H1 (cell line): ENCODE results near the gene FGF1. TPM values are rescaled to one million over a fixed set of nuclear protein-coding genes. Genes with fewer than 3 reads are reported as not detected.

Experiments used
- CTCF ChIA-PET: fragments of 300-600 bp; sonication (Branson Sonifier 250); formaldehyde crosslinking; loops from one replicate; lab custom pipeline; 2021; ENCODE audit not compliant: partially characterized antibody; lab: Charles Lee
- POLR2A ChIA-PET: fragments of 300-600 bp; sonication (Branson Sonifier 250); formaldehyde crosslinking; loops from one replicate; lab custom pipeline; 2021; ENCODE audit warnings: inconsistent platforms; ENCODE audit not compliant: partially characterized antibody; lab: Charles Lee
- DNase-seq, 2 experiments: peaks; one replicate each; pipeline versions ENCODE4 v3.0.0 to v3.0.0-alpha.2; 2010 to 2022; ENCODE audit warnings: low spot score in 2 of 2, low read depth in 1 of 2, mixed read lengths in 1 of 2
- FAIRE-seq: peaks from 2 replicates; lab custom pipeline; 2011; peaks lifted over from hg19 to GRCh38; lab: Jason Lieb, UNC
- H2AFZ ChIP-seq: 2 replicates; pipeline ENCODE4 v1.8.1; 2012; ENCODE audit warnings: low read length, inconsistent platforms
- H2AK5ac ChIP-seq: 2 replicates; pipeline ENCODE4 v1.6.1; 2013; ENCODE audit warnings: low read depth, low read length
- H2BK120ac ChIP-seq: replicated peaks from 2 replicates; pipeline ENCODE3; 2013; ENCODE audit warnings: low read depth, low read length, inconsistent platforms
- H2BK12ac ChIP-seq: 2 replicates; pipeline ENCODE4 v1.6.1; 2013; ENCODE audit warnings: low read depth, low read length
- H2BK15ac ChIP-seq: 2 replicates; pipeline ENCODE4 v1.6.1; 2013; ENCODE audit warnings: low read length
- H2BK20ac ChIP-seq: 2 replicates; pipeline ENCODE4 v1.6.1; 2013; ENCODE audit warnings: low read length
- H2BK5ac ChIP-seq: 2 replicates; pipeline ENCODE4 v1.6.1; 2013; ENCODE audit warnings: low read depth, low read length
- H3K14ac ChIP-seq: 2 replicates; pipeline ENCODE4 v1.6.1; 2013; ENCODE audit warnings: inconsistent platforms; ENCODE audit not compliant: insufficient read length
- H3K18ac ChIP-seq: 2 replicates; pipeline ENCODE4 v1.6.1; 2013; ENCODE audit warnings: low read length; ENCODE audit errors: extremely low read depth
- H3K23ac ChIP-seq: 2 replicates; pipeline ENCODE4 v1.6.1; 2013; ENCODE audit warnings: inconsistent platforms; ENCODE audit not compliant: insufficient read length
- H3K23me2 ChIP-seq: 2 replicates; pipeline ENCODE4 v1.6.1; 2013; ENCODE audit warnings: low read depth, low read length
- H3K27ac ChIP-seq: 2 replicates; pipeline ENCODE4 v1.6.1; 2011; ENCODE audit warnings: low read depth, low read length, inconsistent platforms
- H3K27me3 ChIP-seq, 4 experiments: replicated peaks in 1 of 4; 1 replicate in 1 of 4; 2 replicates in 3 of 4; pipeline versions ENCODE4 v1.6.1 to v1.8.1; 2011 to 2013; ENCODE audit warnings: low read length in 3 of 4, mild to moderate bottlenecking in 3 of 4, inconsistent platforms in 2 of 4, mixed read lengths in 2 of 4, moderate library complexity in 1 of 4; ENCODE audit not compliant: control insufficient read depth in 3 of 4, insufficient read depth in 3 of 4; ENCODE audit errors: extremely low read depth in 1 of 4
- H3K36me3 ChIP-seq, 4 experiments: 2 replicates each; pipeline versions ENCODE4 v1.6.1 to v1.8.1; 2011 to 2013; ENCODE audit warnings: mild to moderate bottlenecking in 4 of 4, low read length in 3 of 4, moderate library complexity in 2 of 4, control low read depth in 1 of 4, inconsistent platforms in 1 of 4; ENCODE audit not compliant: insufficient read depth in 4 of 4, control insufficient read depth in 2 of 4
- H3K4ac ChIP-seq: replicated peaks from 2 replicates; pipeline ENCODE3; 2013; ENCODE audit warnings: low read length, low read depth, mixed read lengths, inconsistent platforms; ENCODE audit not compliant: insufficient read length
- H3K4me1 ChIP-seq, 4 experiments: replicated peaks in 1 of 4; 1 replicate in 1 of 4; 2 replicates in 3 of 4; pipeline versions ENCODE4 v1.6.1 to v1.8.1; 2011 to 2013; ENCODE audit warnings: low read length in 3 of 4, inconsistent platforms in 2 of 4, mixed read lengths in 1 of 4; ENCODE audit not compliant: insufficient read depth in 4 of 4, control insufficient read depth in 3 of 4
- H3K4me2 ChIP-seq, 2 experiments: 2 replicates each; pipeline versions ENCODE4 v1.6.1 to v1.8.1; 2011 to 2013; ENCODE audit warnings: low read depth in 2 of 2, low read length in 2 of 2, control low read depth in 1 of 2, inconsistent platforms in 1 of 2, mild to moderate bottlenecking in 1 of 2; ENCODE audit not compliant: insufficient read depth in 1 of 2
- H3K4me3 ChIP-seq, 4 experiments: fragments of 200-600, 300-600 bp in 1 of 4; sonication (generic), shearing (Covaris generic), sonication (Bioruptor Twin) in 1 of 4; 2 replicates each; pipeline versions ENCODE4 v1.5.1 to v1.8.1; 2011 to 2016; ENCODE audit warnings: low read length in 4 of 4, low read depth in 3 of 4, control low read depth in 2 of 4, inconsistent platforms in 2 of 4, mild to moderate bottlenecking in 2 of 4, mixed read lengths in 1 of 4, moderate library complexity in 1 of 4; ENCODE audit not compliant: insufficient read depth in 2 of 4; ENCODE audit errors: extremely low read depth in 1 of 4
- H3K56ac ChIP-seq: replicated peaks from 2 replicates; pipeline ENCODE3; 2013; ENCODE audit warnings: low read depth, mild to moderate bottlenecking, mixed read lengths, low read length, inconsistent platforms; ENCODE audit not compliant: insufficient read length
- H3K79me1 ChIP-seq: 2 replicates; pipeline ENCODE4 v1.6.1; 2013; ENCODE audit warnings: low read depth, low read length, control low read depth
- H3K79me2 ChIP-seq, 2 experiments: 2 replicates each; pipeline versions ENCODE4 v1.6.1 to v1.8.1; 2012 to 2013; ENCODE audit warnings: low read length in 2 of 2, mild to moderate bottlenecking in 2 of 2, inconsistent platforms in 1 of 2; ENCODE audit not compliant: insufficient read depth in 2 of 2, control insufficient read depth in 1 of 2
- H3K9ac ChIP-seq, 4 experiments: replicated peaks in 1 of 4; 1 replicate in 1 of 4; 2 replicates in 3 of 4; pipeline versions ENCODE4 v1.6.1 to v1.8.1; 2011 to 2013; ENCODE audit warnings: low read depth in 3 of 4, low read length in 3 of 4, control low read depth in 2 of 4, mild to moderate bottlenecking in 2 of 4, moderate library complexity in 2 of 4, inconsistent platforms in 1 of 4; ENCODE audit errors: extremely low read depth in 1 of 4
- H3K9me3 ChIP-seq, 2 experiments: 2 replicates each; pipeline versions ENCODE4 v1.6.1 to v1.8.1; 2012 to 2013; ENCODE audit warnings: mild to moderate bottlenecking in 2 of 2, moderate library complexity in 2 of 2, control low read depth in 1 of 2, inconsistent platforms in 1 of 2, low read depth in 1 of 2, low read length in 1 of 2, mixed read lengths in 1 of 2; ENCODE audit not compliant: insufficient read depth in 2 of 2
- H4K20me1 ChIP-seq, 2 experiments: replicated peaks in 1 of 2; 2 replicates each; pipeline versions ENCODE3 to v1.8.1; 2011 to 2013; ENCODE audit warnings: inconsistent platforms in 2 of 2, low read length in 2 of 2, mild to moderate bottlenecking in 1 of 2; ENCODE audit not compliant: insufficient read depth in 2 of 2, control insufficient read depth in 1 of 2
- H4K5ac ChIP-seq: 2 replicates; pipeline ENCODE4 v1.6.1; 2013; ENCODE audit warnings: low read length, low read depth, mixed read lengths, inconsistent platforms; ENCODE audit not compliant: insufficient read length
- H4K8ac ChIP-seq: 2 replicates; pipeline ENCODE4 v1.8.0; 2013; ENCODE audit warnings: mild to moderate bottlenecking, moderate library complexity, low read length, inconsistent platforms; ENCODE audit not compliant: insufficient read depth; ENCODE audit errors: extremely low read depth
- H4K91ac ChIP-seq: replicated peaks from 2 replicates; pipeline ENCODE3; 2013; ENCODE audit warnings: low read length, mixed read lengths, inconsistent platforms; ENCODE audit not compliant: insufficient read length
- FOSL1 ChIP-seq: IDR thresholded peaks from 2 replicates; pipeline ENCODE4 v1.6.1; 2011; ENCODE audit warnings: mild to moderate bottlenecking, low read depth, low read length, moderate library complexity; ENCODE audit not compliant: insufficient read depth
- GABPA ChIP-seq: IDR thresholded peaks from 2 replicates; pipeline ENCODE4 v1.6.1; 2011; ENCODE audit warnings: mild to moderate bottlenecking, low read length, moderate library complexity, borderline replicate concordance; ENCODE audit not compliant: insufficient read depth
- POU5F1 ChIP-seq: IDR thresholded peaks from 2 replicates; pipeline ENCODE4 v1.6.1; 2011; ENCODE audit warnings: low read depth, mild to moderate bottlenecking, low read length, moderate library complexity
- RFX5 ChIP-seq: IDR thresholded peaks from 2 replicates; pipeline ENCODE4 v1.6.1; 2011; ENCODE audit warnings: low read depth, low read length, improper control_type of control experiment, borderline replicate concordance
- YY1 ChIP-seq: IDR thresholded peaks from 2 replicates; pipeline ENCODE4 v1.6.1; 2011; ENCODE audit warnings: low read depth, mild to moderate bottlenecking, low read length
- WGBS, 2 experiments: shearing (Covaris generic) in 1 of 2; methylation state at CpG; one replicate each; pipeline versions ENCODE4 v1.1.6 to v1.1.7; 2013 to 2015; ENCODE audit warnings: low lambda C conversion rate in 2 of 2, mixed read lengths in 2 of 2, inconsistent platforms in 1 of 2, low coverage in 1 of 2, missing lambda C conversion rate in 1 of 2; ENCODE audit not compliant: insufficient replicate concordance in 2 of 2, insufficient coverage in 1 of 2, insufficient read length in 1 of 2; ENCODE audit errors: extremely low coverage in 1 of 2, missing lambda C conversion rate in 1 of 2; 5-methylcytosine and 5-hydroxymethylcytosine counted together
- polyA plus RNA-seq, 7 experiments: library from polyadenylated mRNA; depleted of rRNA in 3 of 7; stranded (reverse) in 5 of 7; unstranded in 2 of 7; fragments of >200 nt in 5 of 7; fragments of 200-250 nt in 2 of 7; gene quantifications; 1 replicate in 5 of 7; 2 replicates in 1 of 7; 4 replicates in 1 of 7; pipeline versions ENCODE4 v1.2.1 to v1.2.3, GENCODE V29; 2011 to 2013; ENCODE audit warnings: missing spikeins in 2 of 7, mixed read lengths in 2 of 7
- total RNA-seq: library from RNA; stranded (reverse); fragmentation: NEBNext Ultra II Directional; extraction: Animal tissue kit (Norgen Biotek cat#: 25700); gene quantifications from 2 replicates; pipeline ENCODE4 v1.2.1, GENCODE V29; 2021

Gene FGF1
- total and polyA plus RNA-seq, 2 of the 8 experiments (the other 6 are each of a cell fraction or from before 2014, with no cell fraction given), result 0.30 to 0.50 TPM

- peaks cover 0 to 2% of the 10 kb centered on the region in 2 experiments for H4K20me1 ChIP-seq
- no peaks in the 10 kb centered on the region for H3K9me3 ChIP-seq
- POLR2A ChIA-PET, result interaction anchor here (1.3 kb wide), 1 partner anchor 112 kb away, joined by 6 read pairs; no protein-coding TSS in a partner anchor
- H3K79me1 ChIP-seq, result no peaks in the 10 kb centered on the region
- no peak overlapping the region for H2BK20ac ChIP-seq
- no peak overlapping the region for H3K9ac ChIP-seq
- H2BK120ac ChIP-seq, result no peak overlapping the region
- H2AK5ac ChIP-seq, result no peak overlapping the region
- no peaks in the 10 kb centered on the region for H3K36me3 ChIP-seq
- no peak overlapping the region for H2BK5ac ChIP-seq
- CTCF ChIA-PET, result interaction anchor here (0.9 to 2.0 kb wide), 5 partner anchors 9 to 114 kb away, joined by 3 to 7 read pairs (median 5); no protein-coding TSS in a partner anchor
- no peaks in the 10 kb centered on the region for H3K23me2 ChIP-seq
- no peak overlapping the region for H3K23ac ChIP-seq
- no peak overlapping the region for H3K4me3 ChIP-seq
- H4K91ac ChIP-seq, result no peak overlapping the region
- H3K27me3 ChIP-seq, result 0 out of 7 replicates have a peak, but pooled peaks cover 0 to 3% (median 0%) of the 10 kb centered on the region in 4 experiments
- H4K5ac ChIP-seq, result no peak overlapping the region
- FAIRE-seq (no peak), DNase-seq (no peak)
- WGBS, 2 experiments, result 73% methylated on average over 4 of the region's 4 CpGs; no CpG with 5 or more reads in 1 of the 2 experiments
- H3K4me1 ChIP-seq, result no peaks in the 10 kb centered on the region
- H4K8ac ChIP-seq, result no peak overlapping the region
- no peak overlapping the region for H2AFZ ChIP-seq
- no peak overlapping the region for H3K56ac ChIP-seq
- H3K79me2 ChIP-seq, result no peaks in the 10 kb centered on the region
- no peak overlapping the region for H3K4ac ChIP-seq
- H3K18ac ChIP-seq, result no peak overlapping the region
- H3K14ac ChIP-seq, result no peak overlapping the region
- no peak overlapping the region for H3K27ac ChIP-seq
- no peak overlapping the region for H2BK12ac ChIP-seq
- no peak overlapping the region for H2BK15ac ChIP-seq
- no peak overlapping the region for H3K4me2 ChIP-seq
- TF ChIP-seq FOSL1, result no peak
- no peak for TF ChIP-seq GABPA
- no peak for TF ChIP-seq YY1
- no peak for TF ChIP-seq RFX5
- no peak for TF ChIP-seq POU5F1
Measured at GRCh38 chr5:142590451-142591231, 95.2 kb downstream of the FGF1 start.
